HG03457 (cell line): ENCODE measurements around the gene PDGFA.

Source experiments
- ATAC-seq: cut with Tn5 transposase; IDR thresholded peaks from one replicate; pipeline ENCODE4 v1.9.1; 2021; ENCODE audit warnings: moderate number of reproducible peaks; ENCODE audit not compliant: unreplicated experiment

Gene PDGFA

GRCh38 chr7:449324-450019 is 70.2 kb downstream of the PDGFA start:
- ATAC-seq = no peak

DNA sequence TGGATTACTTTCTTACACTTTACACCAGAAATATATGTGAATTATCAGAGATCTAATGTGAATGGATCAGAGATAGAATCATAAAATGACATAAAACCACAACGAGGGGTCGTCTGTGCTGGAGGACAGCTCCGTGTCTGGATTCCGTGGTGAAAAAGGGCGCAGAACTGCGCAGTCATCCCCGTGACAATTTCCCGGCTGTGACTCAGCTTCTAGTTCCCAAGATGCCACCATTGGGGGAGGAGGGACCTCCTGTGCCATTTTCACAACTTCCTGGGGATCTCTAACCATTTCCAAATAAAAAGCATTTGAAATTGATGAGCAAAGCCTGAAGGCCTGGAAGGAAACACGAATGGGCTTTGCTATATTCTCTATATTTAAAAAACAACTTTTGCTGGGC is 72.1 kb downstream of the PDGFA start:
- ATAC-seq = no peak
